Thyroid gland (tissue), 4 donors: ENCODE results near the gene ATL1.

Experiments
- POLR2A ChIP-seq, 2 donors: fragments of 450-650 bp; IDR thresholded peaks; one replicate each; pipeline ENCODE4 v1.6.1; 2017; ENCODE audit warnings: antibody characterized with exemption in 2 of 2, mild to moderate bottlenecking in 2 of 2, moderate library complexity in 1 of 2
- TF ChIP-seq, protein P1 (sequence below), 6 experiments: fragments of 200-600 bp in 3 of 6; fragments of 450-650 bp in 3 of 6; sonication (generic) in 3 of 6; IDR thresholded peaks; one replicate each; pipeline ENCODE4 v1.5.1; 2016 to 2019; ENCODE audit warnings: antibody characterized with exemption in 6 of 6, mild to moderate bottlenecking in 2 of 6, inconsistent platforms in 1 of 6, moderate library complexity in 1 of 6

DNA sequence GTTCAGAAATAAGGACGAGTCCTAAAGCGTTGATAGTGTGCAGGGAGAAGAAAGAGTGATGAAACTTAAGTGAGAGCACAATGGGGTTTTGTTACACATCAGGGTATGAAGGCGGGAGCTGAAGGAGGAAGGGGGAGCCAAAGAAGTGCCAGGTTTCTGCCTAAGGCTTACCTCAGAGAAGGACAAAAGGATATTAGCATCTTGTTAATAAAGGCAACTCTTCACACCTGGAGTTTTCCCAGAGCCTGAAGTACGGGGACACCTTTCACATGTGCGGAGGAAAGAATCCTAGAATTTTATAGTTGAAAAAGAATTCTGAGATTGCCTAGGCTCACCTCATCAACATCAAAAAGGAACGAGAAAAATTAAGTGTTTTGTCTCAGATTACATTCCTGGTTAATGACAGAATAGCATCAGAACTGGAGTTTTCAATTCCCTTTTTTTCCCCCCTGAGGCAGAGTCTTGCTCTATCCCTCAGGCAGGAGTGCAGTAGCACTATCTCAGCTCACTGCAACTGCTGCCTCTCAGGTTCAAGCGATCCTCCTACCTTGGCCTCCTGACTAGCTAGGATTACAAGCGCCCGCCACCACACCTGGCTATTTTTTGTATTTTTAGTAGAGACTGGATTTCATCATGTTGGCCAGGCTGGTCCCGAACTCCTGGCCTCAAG lies 110.4 kb downstream of the ATL1 start:
- TF ChIP-seq, protein P1, sequence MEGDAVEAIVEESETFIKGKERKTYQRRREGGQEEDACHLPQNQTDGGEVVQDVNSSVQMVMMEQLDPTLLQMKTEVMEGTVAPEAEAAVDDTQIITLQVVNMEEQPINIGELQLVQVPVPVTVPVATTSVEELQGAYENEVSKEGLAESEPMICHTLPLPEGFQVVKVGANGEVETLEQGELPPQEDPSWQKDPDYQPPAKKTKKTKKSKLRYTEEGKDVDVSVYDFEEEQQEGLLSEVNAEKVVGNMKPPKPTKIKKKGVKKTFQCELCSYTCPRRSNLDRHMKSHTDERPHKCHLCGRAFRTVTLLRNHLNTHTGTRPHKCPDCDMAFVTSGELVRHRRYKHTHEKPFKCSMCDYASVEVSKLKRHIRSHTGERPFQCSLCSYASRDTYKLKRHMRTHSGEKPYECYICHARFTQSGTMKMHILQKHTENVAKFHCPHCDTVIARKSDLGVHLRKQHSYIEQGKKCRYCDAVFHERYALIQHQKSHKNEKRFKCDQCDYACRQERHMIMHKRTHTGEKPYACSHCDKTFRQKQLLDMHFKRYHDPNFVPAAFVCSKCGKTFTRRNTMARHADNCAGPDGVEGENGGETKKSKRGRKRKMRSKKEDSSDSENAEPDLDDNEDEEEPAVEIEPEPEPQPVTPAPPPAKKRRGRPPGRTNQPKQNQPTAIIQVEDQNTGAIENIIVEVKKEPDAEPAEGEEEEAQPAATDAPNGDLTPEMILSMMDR (IDR thresholded peaks at IDR 0.05) = no peak
- no peak for TF ChIP-seq POLR2A (IDR thresholded peaks at IDR 0.05)
